ENCODE data around the gene CPVL.

DNA sequence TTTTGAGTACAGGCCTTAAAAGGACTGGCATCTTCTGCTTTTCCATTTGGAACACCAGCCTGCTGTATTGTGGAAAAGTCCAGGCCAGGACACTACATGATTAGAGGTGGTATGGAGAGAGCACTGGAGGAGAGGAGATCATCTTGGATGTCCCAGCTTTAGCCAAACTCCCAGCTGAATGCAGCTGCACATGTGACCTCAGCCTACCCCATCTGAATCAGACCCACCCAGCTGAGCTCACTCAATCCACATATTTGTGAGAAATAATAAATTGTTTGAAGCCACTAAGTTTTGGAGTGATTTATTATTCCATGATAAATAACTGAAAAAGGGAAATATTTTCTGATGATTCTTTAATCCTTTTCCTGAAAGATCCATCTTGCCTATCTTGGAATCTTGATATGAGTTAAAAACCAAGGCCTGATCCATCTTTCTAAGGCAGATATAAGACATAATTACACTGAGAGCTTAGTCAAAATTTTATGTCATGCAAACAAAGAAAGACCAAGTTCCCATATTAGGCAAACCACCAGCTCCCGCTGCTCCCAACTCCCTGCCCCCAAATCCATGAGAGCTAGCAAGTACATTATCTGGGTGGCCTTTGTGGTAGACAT lies 133.1 kb downstream of the CPVL start:
- TF ChIP-seq, protein P1, sequence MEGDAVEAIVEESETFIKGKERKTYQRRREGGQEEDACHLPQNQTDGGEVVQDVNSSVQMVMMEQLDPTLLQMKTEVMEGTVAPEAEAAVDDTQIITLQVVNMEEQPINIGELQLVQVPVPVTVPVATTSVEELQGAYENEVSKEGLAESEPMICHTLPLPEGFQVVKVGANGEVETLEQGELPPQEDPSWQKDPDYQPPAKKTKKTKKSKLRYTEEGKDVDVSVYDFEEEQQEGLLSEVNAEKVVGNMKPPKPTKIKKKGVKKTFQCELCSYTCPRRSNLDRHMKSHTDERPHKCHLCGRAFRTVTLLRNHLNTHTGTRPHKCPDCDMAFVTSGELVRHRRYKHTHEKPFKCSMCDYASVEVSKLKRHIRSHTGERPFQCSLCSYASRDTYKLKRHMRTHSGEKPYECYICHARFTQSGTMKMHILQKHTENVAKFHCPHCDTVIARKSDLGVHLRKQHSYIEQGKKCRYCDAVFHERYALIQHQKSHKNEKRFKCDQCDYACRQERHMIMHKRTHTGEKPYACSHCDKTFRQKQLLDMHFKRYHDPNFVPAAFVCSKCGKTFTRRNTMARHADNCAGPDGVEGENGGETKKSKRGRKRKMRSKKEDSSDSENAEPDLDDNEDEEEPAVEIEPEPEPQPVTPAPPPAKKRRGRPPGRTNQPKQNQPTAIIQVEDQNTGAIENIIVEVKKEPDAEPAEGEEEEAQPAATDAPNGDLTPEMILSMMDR (IDR thresholded peaks at IDR 0.05): no peak
- no peak for TF ChIP-seq POLR2AphosphoS5 (IDR thresholded peaks at IDR 0.05)
- no peak for TF ChIP-seq POLR2A (IDR thresholded peaks at IDR 0.05)

Data from suprapubic skin (tissue), 4 donors.